Stomach (tissue), 9 donors: ENCODE data around the gene PIGA. TPM values are rescaled to one million over a fixed set of nuclear protein-coding genes. Genes with fewer than 3 reads are reported as not detected.

Experiments
- DNase-seq, 2 donors: peaks; one replicate each; pipeline versions ENCODE4 v3.0.0 to v3.0.0-alpha.2; 2013 to 2019
- H3K27ac ChIP-seq, 5 donors: fragments of 200-600 bp in 4 of 5; sonication (generic) in 4 of 5; one replicate each; pipeline ENCODE4 v1.5.1; 2013 to 2019; ENCODE audit warnings: mild to moderate bottlenecking in 1 of 5, moderate library complexity in 1 of 5
- H3K27me3 ChIP-seq, 3 donors: fragments of 200-600 bp; sonication (generic); one replicate each; pipeline ENCODE4 v1.5.1; 2017 to 2019; ENCODE audit warnings: mixed run types in 1 of 3
- H3K36me3 ChIP-seq, 4 donors: fragments of 200-600 bp; sonication (generic); 1 replicate in 3 of 4; 2 replicates in 1 of 4; pipeline ENCODE4 v1.5.1; 2016 to 2019
- H3K4me1 ChIP-seq, 4 donors: fragments of 200-600 bp; sonication (generic); one replicate each; pipeline ENCODE4 v1.5.1; 2016 to 2019
- H3K4me3 ChIP-seq, 4 donors: fragments of 200-600 bp; sonication (generic) in 3 of 4; one replicate each; pipeline ENCODE4 v1.5.1; 2016 to 2019; ENCODE audit warnings: mild to moderate bottlenecking in 1 of 4
- H3K9me3 ChIP-seq, 4 donors: fragments of 200-600 bp; sonication (generic); one replicate each; pipeline ENCODE4 v1.5.1; 2016 to 2019
- EP300 ChIP-seq: sonication (generic); formaldehyde crosslinking; IDR thresholded peaks from one replicate; pipeline ENCODE4 v1.6.1; 2017; ENCODE audit warnings: antibody characterized with exemption
- POLR2A ChIP-seq, 4 donors: fragments of 450-650 bp; IDR thresholded peaks; one replicate each; pipeline ENCODE4 v1.6.1; 2016; ENCODE audit warnings: antibody characterized with exemption in 4 of 4, control low read depth in 2 of 4, mild to moderate bottlenecking in 1 of 4, moderate library complexity in 1 of 4
- POLR2AphosphoS5 ChIP-seq, 3 donors: sonication (generic); formaldehyde crosslinking; IDR thresholded peaks; one replicate each; pipeline ENCODE4 v1.6.1; 2016; ENCODE audit warnings: antibody characterized with exemption in 3 of 3
- whole genome bisulfite sequencing, 5 donors: extraction: QIAGEN DNeasy Blood & Tissue Kit in 3 of 5; methylation state at CpG; one replicate each; pipeline versions ENCODE4 v1.1.5 to v1.1.7; 2013 to 2018; 5-methylcytosine and 5-hydroxymethylcytosine counted together
- intact Hi-C: fragments of 100-400 bp; cut with DNase I; formaldehyde crosslinking; loops from one replicate; pipeline ENCODE4 v1.15.1; 2023; ENCODE audit warnings: low total_unique reads
- polyA plus RNA-seq, 3 donors: library from polyadenylated mRNA; stranded (reverse); fragments of 200-250 nt; gene quantifications; one replicate each; pipeline ENCODE4 v1.2.3, GENCODE V29; 2013
- total RNA-seq, 5 donors: library from RNA; depleted of rRNA; stranded (reverse); fragments of >200 nt; gene quantifications; one replicate each; pipeline versions ENCODE4 v1.1.0 to v1.2.3, GENCODE V29; 2014 to 2016
- TF ChIP-seq, protein P1 (sequence below), 7 experiments: fragments of 450-650 bp in 4 of 7; fragments of 200-600 bp in 3 of 7; sonication (generic) in 3 of 7; IDR thresholded peaks; one replicate each; pipeline ENCODE4 v1.5.1; 2016 to 2019; ENCODE audit warnings: antibody characterized with exemption in 7 of 7, control low read depth in 2 of 7, mild to moderate bottlenecking in 1 of 7
- donor health status: healthy with polysubstance abuse.
- donor health status: Bipolar disorder and iron deficiency.
- donor health status: healthy.

The PIGA gene
- total and polyA plus RNA-seq, 8 donors, result 0.58 to 59.7 (median 7.5) TPM

DNA sequence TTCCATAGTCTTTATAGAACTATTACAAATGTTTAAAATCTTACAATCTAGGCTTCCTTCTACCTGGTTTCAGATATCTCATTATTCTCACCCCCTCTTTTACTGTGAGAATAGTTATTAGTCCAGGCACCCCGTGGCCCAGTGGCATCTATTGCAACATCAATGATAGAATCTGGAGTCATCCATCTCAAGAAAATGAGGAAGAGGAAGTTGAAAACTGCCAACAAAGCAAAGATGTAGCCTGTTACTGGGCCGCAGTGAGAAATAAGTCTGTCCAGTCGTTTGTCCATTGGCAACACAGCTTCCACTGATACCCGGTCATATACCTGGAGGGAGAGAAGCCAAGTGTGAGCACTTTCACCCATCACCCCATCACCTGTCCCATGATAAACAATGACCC lies 13.9 kb downstream of the PIGA start:
- intact Hi-C loops, result no loop called here
- no peak overlapping the region for H3K27ac ChIP-seq

DNA sequence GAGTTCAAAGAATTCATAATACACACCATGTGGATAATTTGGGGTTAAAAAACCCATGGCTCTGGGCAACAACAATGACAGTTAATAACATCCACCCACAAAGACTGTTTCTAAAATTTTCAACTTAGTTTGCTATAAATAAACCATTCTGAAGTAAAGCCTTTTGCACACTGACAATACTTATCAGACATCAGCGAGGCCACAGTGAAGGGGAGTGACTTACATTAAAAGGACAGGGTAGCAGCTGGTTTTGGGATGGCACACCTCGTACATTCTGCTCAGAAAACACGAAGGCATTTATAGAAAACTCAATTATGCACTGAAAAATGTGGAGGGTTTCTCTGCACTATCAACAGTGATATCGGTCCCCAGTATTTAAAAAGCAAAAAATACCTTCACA lies 15.0 kb downstream of the PIGA start:
- no peak for DNase-seq
- Histone ChIP-seq H3K36me3 (peaks cover 0 to 41% (median 36%) of the 10 kb centered on the region in 4 donors), H3K9me3 (no peaks in the 10 kb centered on the region), H3K4me1 (no peaks in the 10 kb centered on the region), H3K4me3 (no peak overlapping the region), H3K27me3 (no peaks in the 10 kb centered on the region), H3K27ac (no peak overlapping the region)
- 60 to 88% (median 79%) methylated on average over 4 of the region's 4 CpGs for WGBS, 5 donors
- TF ChIP-seq, protein P1, sequence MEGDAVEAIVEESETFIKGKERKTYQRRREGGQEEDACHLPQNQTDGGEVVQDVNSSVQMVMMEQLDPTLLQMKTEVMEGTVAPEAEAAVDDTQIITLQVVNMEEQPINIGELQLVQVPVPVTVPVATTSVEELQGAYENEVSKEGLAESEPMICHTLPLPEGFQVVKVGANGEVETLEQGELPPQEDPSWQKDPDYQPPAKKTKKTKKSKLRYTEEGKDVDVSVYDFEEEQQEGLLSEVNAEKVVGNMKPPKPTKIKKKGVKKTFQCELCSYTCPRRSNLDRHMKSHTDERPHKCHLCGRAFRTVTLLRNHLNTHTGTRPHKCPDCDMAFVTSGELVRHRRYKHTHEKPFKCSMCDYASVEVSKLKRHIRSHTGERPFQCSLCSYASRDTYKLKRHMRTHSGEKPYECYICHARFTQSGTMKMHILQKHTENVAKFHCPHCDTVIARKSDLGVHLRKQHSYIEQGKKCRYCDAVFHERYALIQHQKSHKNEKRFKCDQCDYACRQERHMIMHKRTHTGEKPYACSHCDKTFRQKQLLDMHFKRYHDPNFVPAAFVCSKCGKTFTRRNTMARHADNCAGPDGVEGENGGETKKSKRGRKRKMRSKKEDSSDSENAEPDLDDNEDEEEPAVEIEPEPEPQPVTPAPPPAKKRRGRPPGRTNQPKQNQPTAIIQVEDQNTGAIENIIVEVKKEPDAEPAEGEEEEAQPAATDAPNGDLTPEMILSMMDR (IDR thresholded peaks at IDR 0.05), result no peak
- TF ChIP-seq POLR2AphosphoS5 (IDR thresholded peaks at IDR 0.05) (no peak), POLR2A (IDR thresholded peaks at IDR 0.05) (no peak), EP300 (no peak)
- intact Hi-C loops, result no loop called here

More for the DNA sequence above, 13.9 kb downstream of the PIGA start:
- no peaks in the 10 kb centered on the region for H3K27me3 ChIP-seq
- 65 to 82% (median 75%) methylated on average over 4 of the region's 4 CpGs for WGBS, 5 donors
- no peak for DNase-seq
- peaks cover 0 to 41% (median 36%) of the 10 kb centered on the region in 4 donors for H3K36me3 ChIP-seq
- H3K4me3 ChIP-seq, result no peak overlapping the region
- TF ChIP-seq POLR2A (IDR thresholded peaks at IDR 0.05), result no peak
- no peak for TF ChIP-seq POLR2AphosphoS5 (IDR thresholded peaks at IDR 0.05)
- TF ChIP-seq, protein P1 (IDR thresholded peaks at IDR 0.05), result no peak
- no peak for TF ChIP-seq EP300
- no peaks in the 10 kb centered on the region for H3K4me1 ChIP-seq
- no peaks in the 10 kb centered on the region for H3K9me3 ChIP-seq

DNA sequence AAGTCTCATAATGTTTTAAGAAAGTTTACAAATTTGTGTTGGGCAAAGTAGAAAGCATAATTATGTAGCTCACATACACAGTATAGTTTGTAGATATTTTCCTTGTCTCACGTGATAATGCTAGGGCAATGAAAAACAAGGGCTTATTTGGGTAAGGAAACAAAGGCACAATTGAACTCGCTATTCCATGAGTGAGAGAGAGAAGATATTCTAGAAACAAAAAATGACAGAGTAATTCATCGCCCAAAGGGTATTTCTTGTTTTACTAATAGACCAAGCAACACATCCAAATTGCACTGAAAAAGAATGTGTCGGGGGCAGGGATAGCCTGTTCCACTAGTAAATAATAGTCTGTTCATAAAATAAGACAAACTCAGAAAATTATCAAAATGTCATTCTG lies 16.2 kb downstream of the PIGA start:
- H3K4me3 ChIP-seq, result no peak overlapping the region
- intact Hi-C loops, result no loop called here
- H3K9me3 ChIP-seq, result no peaks in the 10 kb centered on the region
- peaks cover 0 to 32% (median 31%) of the 10 kb centered on the region in 4 donors for H3K36me3 ChIP-seq
- no peaks in the 10 kb centered on the region for H3K4me1 ChIP-seq
- WGBS, 5 donors, result 82 to 93% (median 89%) methylated on average over 4 of the region's 4 CpGs
- no peak for DNase-seq
- TF ChIP-seq EP300, result no peak
- TF ChIP-seq POLR2A (IDR thresholded peaks at IDR 0.05), result no peak
- TF ChIP-seq, protein P1 (IDR thresholded peaks at IDR 0.05), result no peak
- no peak for TF ChIP-seq POLR2AphosphoS5 (IDR thresholded peaks at IDR 0.05)
- H3K27ac ChIP-seq, result no peak overlapping the region
- H3K27me3 ChIP-seq, result no peaks in the 10 kb centered on the region

DNA sequence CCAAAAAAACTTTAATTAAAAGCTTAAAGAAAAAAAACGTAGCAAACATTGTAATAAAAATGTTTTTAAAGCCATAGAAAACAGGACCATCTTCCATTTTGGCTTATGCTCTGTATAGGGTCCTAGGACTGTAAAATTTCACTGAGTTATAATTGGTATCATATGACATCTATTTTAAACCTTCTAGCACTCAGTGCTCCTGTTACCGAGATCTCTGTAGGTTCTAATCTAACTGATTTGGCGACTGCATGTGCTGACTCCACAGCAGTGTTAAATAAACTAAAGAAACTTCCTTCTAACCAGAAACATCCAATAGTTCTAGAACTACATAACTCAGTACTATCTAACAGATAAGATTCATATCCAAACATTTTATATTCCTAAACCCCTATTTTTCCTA lies 19.8 kb downstream of the PIGA start, which contains the start of gene ASB11:
ASB11 (minus strand) TSS at position 132 of the 400 bp plus-strand sequence; CDS start at position 97, 35 bp downstream.
- Histone ChIP-seq H3K9me3 (no peaks in the 10 kb centered on the region), H3K36me3 (peaks cover 0 to 4% (median 3%) of the 10 kb centered on the region in 4 donors), H3K27ac (peak within 1 kb of the TSS in 2 of 5 donors; percentile 14 to 25), H3K4me1 (peaks cover 0 to 5% (median 0%) of the 10 kb centered on the region in 4 donors), H3K4me3 (no peak within 1 kb of the TSS), H3K27me3 (peaks cover 0 to 4% (median 0%) of the 10 kb centered on the region in 3 donors)
- WGBS, 5 donors, result 26 to 48% (median 41%) methylated on average over 3 of the region's 3 CpGs
- intact Hi-C loops, result no loop called here
- no peak for DNase-seq
- TF ChIP-seq POLR2A (IDR thresholded peaks at IDR 0.05), result no peak
- TF ChIP-seq EP300, result no peak
- TF ChIP-seq, protein P1 (IDR thresholded peaks at IDR 0.05), result no peak
- no peak for TF ChIP-seq POLR2AphosphoS5 (IDR thresholded peaks at IDR 0.05)
